Spleen (tissue), 7 donors: ENCODE measurements around the gene CCNL2.

Experiments
- POLR2A ChIP-seq, 3 donors: fragments of 450-650 bp; IDR thresholded peaks; one replicate each; pipeline ENCODE4 v1.5.1; 2017; ENCODE audit warnings: antibody characterized with exemption in 3 of 3, mild to moderate bottlenecking in 1 of 3
- POLR2AphosphoS5 ChIP-seq, 3 donors: sonication (generic); formaldehyde crosslinking; IDR thresholded peaks; one replicate each; pipeline ENCODE4 v1.5.1; 2017; ENCODE audit warnings: antibody characterized with exemption in 3 of 3
- TF ChIP-seq, protein P1 (sequence below), 11 experiments: fragments of 200-600 bp in 7 of 11; fragments of 450-650 bp in 4 of 11; sonication (generic) in 4 of 11; IDR thresholded peaks in 8 of 11; conservative IDR thresholded peaks in 3 of 11; 1 replicate in 7 of 11; 2 replicates in 4 of 11; pipeline versions ENCODE4 v1.4.0 to v1.8.0; 2016 to 2021; ENCODE audit warnings: antibody characterized with exemption in 11 of 11, inconsistent platforms in 4 of 11, mild to moderate bottlenecking in 1 of 11
- donor health status: DM: no; HTN: no; CAD: no; lungs with moderate emphysema.
- donor health status: DM: no; HTN: no; CAD: no.
- donor health status: DM: no; HTN: no; CAD: no.

- TF ChIP-seq, protein P1, sequence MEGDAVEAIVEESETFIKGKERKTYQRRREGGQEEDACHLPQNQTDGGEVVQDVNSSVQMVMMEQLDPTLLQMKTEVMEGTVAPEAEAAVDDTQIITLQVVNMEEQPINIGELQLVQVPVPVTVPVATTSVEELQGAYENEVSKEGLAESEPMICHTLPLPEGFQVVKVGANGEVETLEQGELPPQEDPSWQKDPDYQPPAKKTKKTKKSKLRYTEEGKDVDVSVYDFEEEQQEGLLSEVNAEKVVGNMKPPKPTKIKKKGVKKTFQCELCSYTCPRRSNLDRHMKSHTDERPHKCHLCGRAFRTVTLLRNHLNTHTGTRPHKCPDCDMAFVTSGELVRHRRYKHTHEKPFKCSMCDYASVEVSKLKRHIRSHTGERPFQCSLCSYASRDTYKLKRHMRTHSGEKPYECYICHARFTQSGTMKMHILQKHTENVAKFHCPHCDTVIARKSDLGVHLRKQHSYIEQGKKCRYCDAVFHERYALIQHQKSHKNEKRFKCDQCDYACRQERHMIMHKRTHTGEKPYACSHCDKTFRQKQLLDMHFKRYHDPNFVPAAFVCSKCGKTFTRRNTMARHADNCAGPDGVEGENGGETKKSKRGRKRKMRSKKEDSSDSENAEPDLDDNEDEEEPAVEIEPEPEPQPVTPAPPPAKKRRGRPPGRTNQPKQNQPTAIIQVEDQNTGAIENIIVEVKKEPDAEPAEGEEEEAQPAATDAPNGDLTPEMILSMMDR (IDR thresholded peaks at IDR 0.05 in 8 of 11, conservative IDR thresholded peaks at IDR 0.05 in 3 of 11), result no peak
- TF ChIP-seq POLR2AphosphoS5 (IDR thresholded peaks at IDR 0.05) (no peak), POLR2A (IDR thresholded peaks at IDR 0.05) (no peak)
These were observed 62.7 kb downstream of the CCNL2 start for GRCh38 chr1:1336446-1336845.
